Endothelial cell of umbilical vein (primary cell): ENCODE measurements around the gene LMF1. TPM values are rescaled to one million over a fixed set of nuclear protein-coding genes. Genes with fewer than 3 reads are reported as not detected.

Source experiments
- BruUV-seq: library from RNA; stranded (reverse); fragments of 400-500 nt; replicated peaks from 2 replicates; lab custom pipeline; 2021; lab: Mats Ljungman, UMichigan
- CTCF ChIA-PET: fragments of 300-600, 350-600 bp; sonication (Branson Sonifier 250); formaldehyde crosslinking; loops from one replicate; lab custom pipeline; 2021; ENCODE audit warnings: antibody characterized with exemption, inconsistent platforms; lab: Charles Lee
- POLR2A ChIA-PET: fragments of 300-600, 350-600 bp; sonication (Branson Sonifier 250); formaldehyde crosslinking; loops from one replicate; lab custom pipeline; 2021; ENCODE audit warnings: antibody characterized with exemption, inconsistent platforms; lab: Charles Lee
- DNase-seq: peaks from one replicate; pipeline ENCODE4 v3.0.0-alpha.2; 2011; ENCODE audit warnings: low read depth, low spot score
- FAIRE-seq: peaks from 2 replicates; lab custom pipeline; 2011; peaks lifted over from hg19 to GRCh38; lab: Jason Lieb, UNC
- H2AFZ ChIP-seq: 2 replicates; pipeline ENCODE4 v1.6.0; 2012; ENCODE audit warnings: low read depth, low read length, control low read depth, inconsistent platforms
- H3K27ac ChIP-seq: 2 replicates; pipeline ENCODE4 v1.5.1; 2011; ENCODE audit warnings: low read depth, mild to moderate bottlenecking, control low read depth, low read length, moderate library complexity; ENCODE audit not compliant: insufficient read depth
- H3K27me3 ChIP-seq, 2 experiments: 2 replicates each; pipeline versions ENCODE4 v1.6.0 to v1.6.1; 2011; ENCODE audit warnings: low read length in 2 of 2, mixed read lengths in 1 of 2; ENCODE audit not compliant: control insufficient read depth in 2 of 2, insufficient read depth in 2 of 2
- H3K36me3 ChIP-seq, 2 experiments: 2 replicates in 1 of 2; 3 replicates in 1 of 2; pipeline ENCODE4 v1.5.1; 2011; ENCODE audit warnings: low read length in 2 of 2, mild to moderate bottlenecking in 1 of 2, moderate library complexity in 1 of 2; ENCODE audit not compliant: control insufficient read depth in 2 of 2, insufficient read depth in 2 of 2; ENCODE audit errors: extremely low read depth in 1 of 2
- H3K4me1 ChIP-seq: 3 replicates; pipeline ENCODE4 v1.5.1; 2011; ENCODE audit warnings: mild to moderate bottlenecking, low read length; ENCODE audit not compliant: control insufficient read depth, insufficient read depth; ENCODE audit errors: extremely low read depth
- H3K4me2 ChIP-seq: 2 replicates; pipeline ENCODE4 v1.6.1; 2011; ENCODE audit warnings: low read length, control low read depth, mixed read lengths; ENCODE audit not compliant: insufficient read depth
- H3K4me3 ChIP-seq, 3 experiments: fragments of 200-600 bp in 1 of 3; sonication (generic), shearing (Covaris generic) in 1 of 3; replicated peaks in 1 of 3; 2 replicates each; pipeline ENCODE4 v1.5.1; 2011 to 2016; ENCODE audit warnings: control low read depth in 3 of 3, low read length in 3 of 3, mild to moderate bottlenecking in 2 of 3, inconsistent platforms in 1 of 3, low read depth in 1 of 3, moderate library complexity in 1 of 3; ENCODE audit not compliant: insufficient read depth in 1 of 3
- H3K79me2 ChIP-seq: 2 replicates; pipeline ENCODE4 v1.6.0; 2012; ENCODE audit warnings: low read length, inconsistent platforms; ENCODE audit not compliant: control insufficient read depth, insufficient read depth
- H3K9ac ChIP-seq: replicated peaks from 2 replicates; pipeline ENCODE3; 2011; ENCODE audit warnings: low read length, control low read depth; ENCODE audit not compliant: insufficient read depth; ENCODE audit errors: extremely low read depth
- H3K9me1 ChIP-seq: replicated peaks from 3 replicates; pipeline ENCODE4 v1.6.0; 2011; ENCODE audit warnings: mild to moderate bottlenecking, low read length; ENCODE audit not compliant: control insufficient read depth, insufficient read depth; ENCODE audit errors: extremely low read depth
- H3K9me3 ChIP-seq: replicated peaks from 2 replicates; pipeline ENCODE4 v1.5.1; 2012; ENCODE audit warnings: low read length, inconsistent platforms; ENCODE audit not compliant: control insufficient read depth, insufficient read depth
- H4K20me1 ChIP-seq: replicated peaks from 2 replicates; pipeline ENCODE3; 2011; ENCODE audit warnings: mild to moderate bottlenecking, low read length; ENCODE audit not compliant: control insufficient read depth, insufficient read depth; ENCODE audit errors: extremely low read depth
- CTCF ChIP-seq, 2 donors: IDR thresholded peaks; 1 replicate in 1 of 2; 2 replicates in 1 of 2; pipeline ENCODE4 v1.5.1; 2011; ENCODE audit warnings: low read length in 2 of 2, mild to moderate bottlenecking in 2 of 2, moderate library complexity in 2 of 2, control low read depth in 1 of 2, inconsistent platforms in 1 of 2, low read depth in 1 of 2; ENCODE audit not compliant: insufficient read depth in 1 of 2; ENCODE audit errors: extremely low read depth in 1 of 2
- EZH2 ChIP-seq: IDR thresholded peaks from 2 replicates; pipeline ENCODE4 v1.6.1; 2012; ENCODE audit warnings: borderline replicate concordance, low read depth, mild to moderate bottlenecking, moderate library complexity, low read length, inconsistent platforms; ENCODE audit not compliant: severe bottlenecking
- GATA2 ChIP-seq: IDR thresholded peaks from 2 replicates; pipeline ENCODE4 v1.7.0; 2011; ENCODE audit warnings: low read depth, mild to moderate bottlenecking, moderate library complexity, mixed read lengths, low read length; ENCODE audit not compliant: insufficient read length, insufficient read depth
- JUN ChIP-seq: IDR thresholded peaks from 2 replicates; pipeline ENCODE4 v1.6.1; 2011; ENCODE audit warnings: borderline replicate concordance, low read depth; ENCODE audit not compliant: insufficient read length, insufficient read depth
- MAX ChIP-seq: IDR thresholded peaks from 2 replicates; pipeline ENCODE4 v1.6.1; 2011; ENCODE audit not compliant: insufficient read depth, insufficient read length
- MYC ChIP-seq: IDR thresholded peaks from one replicate; pipeline ENCODE4 v1.6.1; 2011; ENCODE audit warnings: mild to moderate bottlenecking, low read depth, low read length
- POLR2A ChIP-seq: IDR thresholded peaks from 2 replicates; pipeline ENCODE4 v1.6.1; 2012; ENCODE audit warnings: low read depth, mild to moderate bottlenecking, control low read depth, low read length
- POLR2AphosphoS5 ChIP-seq: IDR thresholded peaks from 2 replicates; pipeline ENCODE4 v1.6.1; 2012; ENCODE audit warnings: low read depth, mild to moderate bottlenecking, control low read depth, low read length, moderate library complexity; ENCODE audit not compliant: insufficient read depth
- dilution Hi-C: fragments of 300-500 bp; cut with MboI; formaldehyde crosslinking; loops from one replicate; pipeline ENCODE4 v1.15.0; 2019; ENCODE audit warnings: low sequenced_read_pairs; ENCODE audit not compliant: extremely low pct_ligation_motif_present
- intact Hi-C: fragments of 100-400 bp; cut with micrococcal nuclease; formaldehyde crosslinking; loops from one replicate; pipeline ENCODE4 v1.10.0; 2022
- polyA plus RNA-seq, 4 experiments: library from polyadenylated mRNA; depleted of rRNA in 3 of 4; stranded (reverse) in 3 of 4; unstranded in 1 of 4; fragments of >200 nt; gene quantifications; 2 replicates each; pipeline versions ENCODE4 v1.2.1 to v1.2.3, GENCODE V29; 2011 to 2012; ENCODE audit warnings: missing spikeins in 1 of 4
- total RNA-seq: library from RNA; stranded (reverse); gene quantifications from 2 replicates; pipeline ENCODE4 v1.2.3, GENCODE V29; 2021

LMF1 gene
- total and polyA plus RNA-seq, 2 donors (not counting 3 experiments of a cell fraction or from before 2014, with no cell fraction given), result 17.8 TPM

- H3K36me3 ChIP-seq, result no peaks in the 10 kb centered on the region
- ChIA-PET CTCF (interaction anchor here (1.4 to 4.8 kb wide), 2 partner anchors 15 to 59 kb away, joined by 3 to 22 read pairs; no protein-coding TSS in a partner anchor), POLR2A (no interaction called here)
- no peaks in the 10 kb centered on the region for H3K9me1 ChIP-seq
- FAIRE-seq (peak; percentile 92), DNase-seq (peak; percentile 68)
- TF ChIP-seq GATA2 (no peak), POLR2AphosphoS5 (peak; percentile 83), CTCF (IDR thresholded peaks at IDR 0.05; ENCODE audit: extremely low read depth in 1 of 2, insufficient read depth in 1 of 2, low read depth in 1 of 2, low read length in 2 of 2) (no peak)
- H3K9ac ChIP-seq, result no peak overlapping the region
- H3K4me3 ChIP-seq, result peak overlapping the region in 1 of 3 experiments; percentile 11
- H3K79me2 ChIP-seq, result no peaks in the 10 kb centered on the region
- BruUV-seq, result no TSS peak
- peak overlapping the region; percentile 54 for H2AFZ ChIP-seq
- peaks cover 15% of the 10 kb centered on the region for H3K4me1 ChIP-seq
- dilution Hi-C loops, result no loop called here
- intact Hi-C loops, result loop anchor here (1.0 to 2.0 kb wide), 2 partner anchors 17 to 26 kb away; partner anchors contain the start of gene SOX8
- no peaks in the 10 kb centered on the region for H3K27me3 ChIP-seq
- H3K4me2 ChIP-seq, result peak overlapping the region; percentile 36
- peak overlapping the region; percentile 16 for H3K27ac ChIP-seq
- H3K9me3 ChIP-seq, result no peaks in the 10 kb centered on the region
- H4K20me1 ChIP-seq, result no peaks in the 10 kb centered on the region
Measured at GRCh38 chr16:997440-998051, 26.8 kb upstream of the LMF1 start.

- H3K9ac ChIP-seq, result no peak overlapping the region
- peak overlapping the region; percentile 27 for H3K4me2 ChIP-seq
- H3K4me3 ChIP-seq, result no peak overlapping the region
- no peaks in the 10 kb centered on the region for H3K79me2 ChIP-seq
- dilution Hi-C loops, result no loop called here
- no peak for DNase-seq
- H3K36me3 ChIP-seq, result no peaks in the 10 kb centered on the region
- no peaks in the 10 kb centered on the region for H3K9me1 ChIP-seq
- intact Hi-C loops, result loop anchor here (1.0 to 2.0 kb wide), 2 partner anchors 16 to 25 kb away; partner anchors contain the start of gene SOX8
- ChIA-PET POLR2A (interaction anchor here (1.0 kb wide), 1 partner anchor 212 kb away, joined by 3 read pairs; no protein-coding TSS in a partner anchor), CTCF (interaction anchor here (0.9 to 4.8 kb wide), 4 partner anchors 11 to 60 kb away, joined by 3 to 22 read pairs (median 3); no protein-coding TSS in a partner anchor)
- TF ChIP-seq POLR2A, result no peak
- no peak for TF ChIP-seq MAX
- no peak for TF ChIP-seq MYC
- no peak for TF ChIP-seq EZH2
- TF ChIP-seq CTCF (IDR thresholded peaks at IDR 0.05; ENCODE audit: extremely low read depth in 1 of 2, insufficient read depth in 1 of 2, low read depth in 1 of 2, low read length in 2 of 2), result no peak
- no peak for TF ChIP-seq JUN
- no peak for TF ChIP-seq POLR2AphosphoS5
- FAIRE-seq, result no peak
- no peaks in the 10 kb centered on the region for H4K20me1 ChIP-seq
- H3K27me3 ChIP-seq, result no peaks in the 10 kb centered on the region
- H3K9me3 ChIP-seq, result no peaks in the 10 kb centered on the region
- H3K4me1 ChIP-seq, result peaks cover 15% of the 10 kb centered on the region
- peak overlapping the region; percentile 11 for H3K27ac ChIP-seq
- H2AFZ ChIP-seq, result no peak overlapping the region
- BruUV-seq, result no TSS peak
Measured at GRCh38 chr16:996681-997080, 25.9 kb upstream of the LMF1 start.
